Astrocyte (in vitro differentiated cells and primary cell): ENCODE measurements around the gene KLHL18.

Experiments
- CTCF ChIP-seq: IDR thresholded peaks from 2 replicates; pipeline ENCODE4 v1.5.1; 2011; ENCODE audit warnings: low read depth, mild to moderate bottlenecking, inconsistent platforms, low read length, moderate library complexity; ENCODE audit not compliant: insufficient read depth
- EZH2 ChIP-seq: IDR thresholded peaks from 2 replicates; pipeline ENCODE4 v1.6.1; 2012; ENCODE audit warnings: mild to moderate bottlenecking, low read length, inconsistent platforms; ENCODE audit not compliant: insufficient read depth

GRCh38 chr3:47318916-47319315, 36.2 kb downstream of the KLHL18 start:
- TF ChIP-seq CTCF = no peak
- TF ChIP-seq EZH2 = no peak
